Uterus (tissue), 2 donors: ENCODE data around the gene MEIS1.

ENCODE experiments used
- POLR2A ChIP-seq, 2 donors: fragments of 450-650 bp; IDR thresholded peaks; one replicate each; pipeline ENCODE4 v1.6.1; 2016; ENCODE audit warnings: antibody characterized with exemption in 2 of 2, mild to moderate bottlenecking in 1 of 2, moderate library complexity in 1 of 2
- TF ChIP-seq, protein P1 (sequence below), 4 experiments: fragments of 200-600 bp in 2 of 4; fragments of 450-650 bp in 2 of 4; sonication (generic) in 2 of 4; IDR thresholded peaks; one replicate each; pipeline ENCODE4 v1.5.1; 2016 to 2019; ENCODE audit warnings: antibody characterized with exemption in 4 of 4, mild to moderate bottlenecking in 2 of 4, moderate library complexity in 1 of 4

DNA sequence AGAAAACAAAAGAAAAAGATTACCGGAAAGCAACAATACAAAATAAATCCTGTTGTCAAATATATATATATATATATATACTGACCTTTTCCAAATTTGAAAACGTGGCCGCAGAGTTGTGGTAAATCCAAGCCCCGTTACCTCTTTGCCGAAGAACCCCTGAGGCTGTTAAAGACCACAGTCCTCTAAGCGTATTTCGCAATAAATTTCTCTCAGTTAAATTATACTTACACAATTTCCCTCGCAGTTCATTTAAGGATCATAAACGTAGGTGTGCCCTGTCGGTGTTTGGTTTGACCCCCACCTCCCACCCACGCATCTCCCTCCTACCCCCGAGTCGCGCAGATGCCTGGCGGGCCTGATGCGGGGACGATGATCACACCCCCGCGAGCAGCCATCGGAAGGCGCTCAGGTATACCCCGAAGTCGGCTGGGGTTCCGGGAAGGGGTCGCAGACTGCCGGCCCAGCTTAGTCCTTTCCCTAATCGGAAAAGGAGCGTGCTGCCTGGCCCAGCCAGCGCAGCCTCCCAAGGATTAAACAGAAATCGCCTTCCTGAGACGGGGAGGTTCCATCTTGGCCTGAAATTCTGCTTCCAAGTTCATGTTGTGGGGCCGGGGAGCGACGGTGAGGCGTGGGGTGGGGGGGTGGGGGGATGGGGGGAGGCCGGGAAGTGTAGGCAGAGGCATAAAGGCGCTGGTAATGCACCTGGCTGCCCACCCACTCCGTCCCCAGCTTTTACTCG, 2.9 kb upstream of the MEIS1 start:
- TF ChIP-seq, protein P1, sequence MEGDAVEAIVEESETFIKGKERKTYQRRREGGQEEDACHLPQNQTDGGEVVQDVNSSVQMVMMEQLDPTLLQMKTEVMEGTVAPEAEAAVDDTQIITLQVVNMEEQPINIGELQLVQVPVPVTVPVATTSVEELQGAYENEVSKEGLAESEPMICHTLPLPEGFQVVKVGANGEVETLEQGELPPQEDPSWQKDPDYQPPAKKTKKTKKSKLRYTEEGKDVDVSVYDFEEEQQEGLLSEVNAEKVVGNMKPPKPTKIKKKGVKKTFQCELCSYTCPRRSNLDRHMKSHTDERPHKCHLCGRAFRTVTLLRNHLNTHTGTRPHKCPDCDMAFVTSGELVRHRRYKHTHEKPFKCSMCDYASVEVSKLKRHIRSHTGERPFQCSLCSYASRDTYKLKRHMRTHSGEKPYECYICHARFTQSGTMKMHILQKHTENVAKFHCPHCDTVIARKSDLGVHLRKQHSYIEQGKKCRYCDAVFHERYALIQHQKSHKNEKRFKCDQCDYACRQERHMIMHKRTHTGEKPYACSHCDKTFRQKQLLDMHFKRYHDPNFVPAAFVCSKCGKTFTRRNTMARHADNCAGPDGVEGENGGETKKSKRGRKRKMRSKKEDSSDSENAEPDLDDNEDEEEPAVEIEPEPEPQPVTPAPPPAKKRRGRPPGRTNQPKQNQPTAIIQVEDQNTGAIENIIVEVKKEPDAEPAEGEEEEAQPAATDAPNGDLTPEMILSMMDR (IDR thresholded peaks at IDR 0.05): no peak
- no peak for TF ChIP-seq POLR2A (IDR thresholded peaks at IDR 0.05)
